Gastroesophageal sphincter (tissue), 4 donors: ENCODE measurements around the gene TCF4. TPM values are rescaled to one million over a fixed set of nuclear protein-coding genes. Genes with fewer than 3 reads are reported as not detected.

Experiments
- ATAC-seq: fragments of 150-250 bp; one replicate; pipeline ENCODE4 v1.9.1; 2016; ENCODE audit warnings: mild to moderate bottlenecking, moderate library complexity
- H3K27ac ChIP-seq, 4 donors: fragments of 200-600 bp; sonication (generic) in 3 of 4; 1 replicate in 3 of 4; 2 replicates in 1 of 4; pipeline ENCODE4 v1.5.1; 2016 to 2019
- H3K27me3 ChIP-seq: fragments of 200-600 bp; sonication (generic); one replicate; pipeline ENCODE4 v1.5.1; 2019
- H3K36me3 ChIP-seq, 2 donors: fragments of 200-600 bp; sonication (generic); one replicate each; pipeline ENCODE4 v1.5.1; 2019; ENCODE audit warnings: control low read depth in 1 of 2
- H3K4me1 ChIP-seq, 3 donors: fragments of 200-600 bp; sonication (generic); 1 replicate in 2 of 3; 2 replicates in 1 of 3; pipeline ENCODE4 v1.5.1; 2016 to 2019; ENCODE audit warnings: control low read depth in 2 of 3
- H3K4me3 ChIP-seq, 2 donors: fragments of 200-600 bp; sonication (generic); one replicate each; pipeline ENCODE4 v1.5.1; 2019; ENCODE audit warnings: mild to moderate bottlenecking in 1 of 2, moderate library complexity in 1 of 2
- H3K9me3 ChIP-seq, 3 donors: fragments of 200-600 bp; sonication (generic); one replicate each; pipeline ENCODE4 v1.5.1; 2017 to 2019; ENCODE audit warnings: control low read depth in 2 of 3
- EP300 ChIP-seq: sonication (generic); formaldehyde crosslinking; IDR thresholded peaks from one replicate; pipeline ENCODE4 v1.6.1; 2017; ENCODE audit warnings: antibody characterized with exemption, mild to moderate bottlenecking
- POLR2A ChIP-seq, 2 donors: fragments of 450-650 bp; IDR thresholded peaks; one replicate each; pipeline ENCODE4 v1.6.1; 2017; ENCODE audit warnings: antibody characterized with exemption in 2 of 2, mild to moderate bottlenecking in 2 of 2, moderate library complexity in 1 of 2
- POLR2AphosphoS5 ChIP-seq: sonication (generic); formaldehyde crosslinking; IDR thresholded peaks from one replicate; pipeline ENCODE4 v1.6.1; 2017; ENCODE audit warnings: antibody characterized with exemption
- WGBS, 2 donors: methylation state at CpG; one replicate each; pipeline ENCODE4 v1.1.5; 2018; ENCODE audit warnings: low coverage in 1 of 2; 5-methylcytosine and 5-hydroxymethylcytosine counted together
- total RNA-seq, 4 donors: library from RNA; depleted of rRNA; stranded (reverse); fragments of >200 nt; gene quantifications; one replicate each; pipeline ENCODE4 v1.1.0, GENCODE V29; 2016
- TF ChIP-seq, protein P1 (sequence below), 4 experiments: fragments of 200-600 bp in 2 of 4; fragments of 450-650 bp in 2 of 4; sonication (generic) in 1 of 4; IDR thresholded peaks; one replicate each; pipeline ENCODE4 v1.5.1; 2017 to 2019; ENCODE audit warnings: antibody characterized with exemption in 4 of 4, mild to moderate bottlenecking in 2 of 4, moderate library complexity in 2 of 4

TCF4 gene
- total RNA-seq, 4 donors from 2014 or later, result 64.1 to 87.6 (median 76.2) TPM

DNA sequence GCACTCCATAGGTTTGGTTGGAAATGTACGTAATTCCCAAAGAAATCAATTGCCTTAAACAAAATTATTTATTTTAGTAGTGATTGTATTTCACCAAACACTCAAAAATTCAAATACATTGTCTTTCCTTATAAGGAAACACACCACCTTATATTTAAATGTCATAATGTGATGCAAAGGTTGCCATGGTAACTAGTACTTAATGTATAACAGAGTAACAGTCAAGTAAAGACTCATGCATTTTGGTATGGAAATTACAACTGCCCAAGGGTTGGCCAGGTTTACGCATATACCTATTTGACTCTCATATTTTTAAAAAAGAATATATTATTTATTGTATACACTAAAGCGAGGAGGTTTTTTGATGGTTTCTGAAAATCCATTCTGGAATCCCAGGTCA is 231.2 kb downstream of the TCF4 start:
- no peak for ATAC-seq
- Histone ChIP-seq H3K9me3 (no peaks in the 10 kb centered on the region), H3K27ac (no peak overlapping the region), H3K4me1 (no peaks in the 10 kb centered on the region), H3K27me3 (no peaks in the 10 kb centered on the region), H3K36me3 (no peaks in the 10 kb centered on the region), H3K4me3 (no peak overlapping the region)
- TF ChIP-seq POLR2AphosphoS5, result no peak
- TF ChIP-seq EP300, result no peak
- no peak for TF ChIP-seq POLR2A (IDR thresholded peaks at IDR 0.05)
- TF ChIP-seq, protein P1, sequence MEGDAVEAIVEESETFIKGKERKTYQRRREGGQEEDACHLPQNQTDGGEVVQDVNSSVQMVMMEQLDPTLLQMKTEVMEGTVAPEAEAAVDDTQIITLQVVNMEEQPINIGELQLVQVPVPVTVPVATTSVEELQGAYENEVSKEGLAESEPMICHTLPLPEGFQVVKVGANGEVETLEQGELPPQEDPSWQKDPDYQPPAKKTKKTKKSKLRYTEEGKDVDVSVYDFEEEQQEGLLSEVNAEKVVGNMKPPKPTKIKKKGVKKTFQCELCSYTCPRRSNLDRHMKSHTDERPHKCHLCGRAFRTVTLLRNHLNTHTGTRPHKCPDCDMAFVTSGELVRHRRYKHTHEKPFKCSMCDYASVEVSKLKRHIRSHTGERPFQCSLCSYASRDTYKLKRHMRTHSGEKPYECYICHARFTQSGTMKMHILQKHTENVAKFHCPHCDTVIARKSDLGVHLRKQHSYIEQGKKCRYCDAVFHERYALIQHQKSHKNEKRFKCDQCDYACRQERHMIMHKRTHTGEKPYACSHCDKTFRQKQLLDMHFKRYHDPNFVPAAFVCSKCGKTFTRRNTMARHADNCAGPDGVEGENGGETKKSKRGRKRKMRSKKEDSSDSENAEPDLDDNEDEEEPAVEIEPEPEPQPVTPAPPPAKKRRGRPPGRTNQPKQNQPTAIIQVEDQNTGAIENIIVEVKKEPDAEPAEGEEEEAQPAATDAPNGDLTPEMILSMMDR (IDR thresholded peaks at IDR 0.05), result no peak
- WGBS, 2 donors, result 92 to 94% methylated on average over 3 of the region's 3 CpGs

DNA sequence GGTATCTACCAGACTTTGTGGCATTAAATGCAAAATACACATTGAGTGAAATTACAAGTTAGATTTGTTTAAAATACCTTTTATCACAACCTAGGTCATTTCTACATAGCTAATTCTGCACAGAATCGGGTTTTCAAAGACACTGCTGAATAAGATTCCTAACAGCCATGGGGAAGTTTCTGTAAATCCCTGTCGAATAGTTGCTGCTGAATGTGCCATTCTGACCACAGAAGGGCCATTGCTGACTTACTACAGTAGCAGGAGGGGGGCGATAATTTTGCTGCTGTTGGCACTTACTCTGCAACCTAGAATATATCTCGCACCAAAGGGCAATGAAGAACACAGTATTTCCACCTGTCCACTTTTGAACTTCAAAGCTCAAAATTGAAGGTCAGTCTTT is 232.8 kb downstream of the TCF4 start:
- H3K4me1 ChIP-seq, result no peaks in the 10 kb centered on the region
- TF ChIP-seq, protein P1 (IDR thresholded peaks at IDR 0.05), result no peak
- TF ChIP-seq POLR2AphosphoS5 (no peak), POLR2A (IDR thresholded peaks at IDR 0.05) (no peak)

DNA sequence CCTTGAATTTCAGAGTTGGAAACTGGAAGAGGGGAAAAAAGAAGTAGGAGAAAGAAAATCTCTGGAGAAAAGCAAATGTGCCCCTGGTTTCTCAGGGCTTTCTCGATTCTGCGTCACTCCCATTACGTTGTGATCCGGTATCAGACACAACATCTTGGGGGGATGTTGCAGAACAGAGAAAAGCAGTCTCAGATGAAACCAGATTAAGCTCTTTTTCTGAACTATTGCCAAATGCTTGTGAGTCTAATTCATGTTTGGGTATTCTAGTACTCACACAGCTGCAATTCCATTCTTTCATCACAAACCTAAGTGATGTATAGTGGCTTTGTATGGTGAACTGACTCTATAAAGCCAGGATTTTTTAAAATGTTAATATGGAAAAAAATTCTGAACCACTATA is 233.2 kb downstream of the TCF4 start:
- Histone ChIP-seq H3K4me3 (no peak overlapping the region), H3K36me3 (no peaks in the 10 kb centered on the region), H3K27ac (no peak overlapping the region), H3K27me3 (no peaks in the 10 kb centered on the region), H3K9me3 (no peaks in the 10 kb centered on the region), H3K4me1 (no peaks in the 10 kb centered on the region)
- ATAC-seq, result no peak
- no peak for TF ChIP-seq POLR2AphosphoS5
- no peak for TF ChIP-seq EP300
- no peak for TF ChIP-seq POLR2A (IDR thresholded peaks at IDR 0.05)
- TF ChIP-seq, protein P1 (IDR thresholded peaks at IDR 0.05), result no peak
- 74 to 81% methylated on average over 4 of the region's 4 CpGs for WGBS, 2 donors

More for the DNA sequence above, 232.8 kb downstream of the TCF4 start:
- 73 to 74% methylated on average over 4 of the region's 4 CpGs for WGBS, 2 donors
- Histone ChIP-seq H3K36me3 (no peaks in the 10 kb centered on the region), H3K9me3 (no peaks in the 10 kb centered on the region), H3K4me3 (no peak overlapping the region), H3K27me3 (no peaks in the 10 kb centered on the region), H3K27ac (no peak overlapping the region)
- no peak for ATAC-seq

DNA sequence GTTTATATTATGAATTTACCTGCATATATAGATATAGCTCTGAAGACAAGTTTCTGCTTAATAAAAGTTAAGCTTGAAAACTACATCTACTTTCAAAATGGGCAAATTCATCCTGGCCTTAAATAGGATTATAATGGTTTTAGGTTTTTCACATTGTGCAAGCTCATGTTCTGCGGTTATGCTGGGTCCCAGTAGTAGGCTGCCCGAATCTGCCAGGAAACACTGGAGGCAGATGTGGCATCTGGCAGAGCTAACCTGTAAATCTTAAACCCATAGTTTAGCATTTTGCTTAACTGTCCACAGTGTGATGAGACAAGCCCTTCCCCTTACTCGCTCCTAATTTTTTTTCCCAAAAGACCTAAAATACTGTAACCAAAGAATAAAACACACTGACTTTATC is 234.2 kb downstream of the TCF4 start:
- TF ChIP-seq POLR2AphosphoS5 (no peak), POLR2A (IDR thresholded peaks at IDR 0.05) (no peak), EP300 (no peak)
- TF ChIP-seq, protein P1 (IDR thresholded peaks at IDR 0.05), result no peak
- no peak overlapping the region for H3K4me3 ChIP-seq
- 76 to 81% methylated on average over 3 of the region's 3 CpGs for WGBS, 2 donors
- H3K27me3 ChIP-seq, result no peaks in the 10 kb centered on the region
- H3K27ac ChIP-seq, result no peak overlapping the region
- ATAC-seq, result no peak
- no peaks in the 10 kb centered on the region for H3K36me3 ChIP-seq
- H3K9me3 ChIP-seq, result no peaks in the 10 kb centered on the region
- H3K4me1 ChIP-seq, result no peaks in the 10 kb centered on the region

DNA sequence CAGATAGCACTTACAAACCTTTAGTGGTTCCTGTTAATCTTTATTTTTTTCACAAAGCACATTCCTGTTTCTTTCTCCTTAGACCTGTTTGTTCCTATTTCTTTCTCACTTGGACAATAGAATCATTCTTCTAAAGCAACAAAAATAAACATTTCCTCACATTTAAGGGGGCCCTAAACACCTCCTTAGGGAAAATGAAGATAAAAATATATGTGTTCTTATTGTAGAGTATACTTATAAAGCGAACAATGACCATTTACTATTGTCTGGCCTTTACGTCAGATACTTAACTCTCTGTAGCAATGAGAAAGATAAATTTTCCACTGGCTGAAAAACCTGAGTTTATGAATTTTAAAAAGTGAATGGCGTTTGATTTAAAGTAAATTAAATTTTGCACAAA is 234.6 kb downstream of the TCF4 start:
- no peak for ATAC-seq
- Histone ChIP-seq H3K27me3 (no peaks in the 10 kb centered on the region), H3K4me3 (no peak overlapping the region), H3K9me3 (no peaks in the 10 kb centered on the region), H3K27ac (no peak overlapping the region), H3K4me1 (no peaks in the 10 kb centered on the region), H3K36me3 (no peaks in the 10 kb centered on the region)
- TF ChIP-seq EP300 (no peak), POLR2A (IDR thresholded peaks at IDR 0.05) (no peak)
- WGBS, 2 donors, result 84 to 85% methylated on average over 3 of the region's 3 CpGs
